GM18526 (cell line): ENCODE results near the gene PAPOLG.

Experiments
- POLR2A ChIP-seq: IDR thresholded peaks from 3 replicates; pipeline ENCODE4 v1.6.1; 2011; ENCODE audit not compliant: insufficient read length; ENCODE audit errors: extremely low read depth

The PAPOLG gene

DNA sequence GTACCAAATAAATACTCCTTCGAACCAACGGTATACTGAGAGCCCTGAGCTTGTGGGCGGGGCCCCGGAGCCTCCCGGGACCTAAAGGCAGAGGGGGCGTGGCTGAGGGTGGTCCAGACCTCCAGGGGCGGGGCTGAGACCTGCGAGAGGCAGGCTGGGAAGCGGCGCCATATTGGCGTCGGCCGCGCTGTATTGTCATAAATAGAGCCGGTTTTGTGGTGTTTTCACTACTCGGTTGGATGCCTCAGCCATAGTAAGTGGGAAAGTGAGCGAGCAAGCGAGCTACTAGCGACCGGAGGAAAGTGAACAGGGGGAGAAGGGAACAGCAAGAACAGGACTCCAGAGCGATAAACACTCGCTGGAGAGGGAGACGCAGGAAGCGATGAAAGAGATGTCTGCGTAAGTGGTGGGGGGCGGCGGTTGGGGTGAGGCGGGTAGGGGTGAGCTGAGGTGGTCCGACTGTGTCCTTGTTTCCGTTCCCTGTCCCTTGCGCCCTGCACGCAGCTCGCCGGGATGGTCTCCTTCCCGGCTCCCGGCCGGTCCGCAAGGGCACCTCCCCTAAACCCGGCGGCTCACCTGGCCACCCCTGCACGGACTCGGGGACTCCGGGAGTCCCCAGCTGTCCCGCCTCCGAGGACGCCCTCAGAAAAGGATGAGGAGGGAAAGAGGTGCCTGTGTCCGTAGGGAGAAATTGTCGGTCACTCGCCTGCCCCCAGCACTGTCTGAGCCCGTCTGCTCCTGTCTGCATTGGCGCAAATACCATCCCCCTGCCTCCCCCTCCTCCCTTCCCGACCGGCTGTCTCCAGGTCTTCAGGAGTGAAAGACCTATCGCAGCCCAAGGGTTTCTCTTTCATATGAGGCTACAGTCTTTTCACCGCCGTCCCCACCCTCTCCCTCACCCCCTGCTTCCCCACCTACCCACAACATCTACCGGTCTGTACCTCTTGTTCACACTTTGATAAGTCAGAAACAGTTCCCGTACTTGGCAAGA, at the start of gene PAPOLG:
TSS of gene PAPOLG (plus strand) at position 172 of the 991 bp plus-strand sequence. CDS start at position 383, 211 bp downstream.
- peak; percentile 77 for TF ChIP-seq POLR2A

DNA sequence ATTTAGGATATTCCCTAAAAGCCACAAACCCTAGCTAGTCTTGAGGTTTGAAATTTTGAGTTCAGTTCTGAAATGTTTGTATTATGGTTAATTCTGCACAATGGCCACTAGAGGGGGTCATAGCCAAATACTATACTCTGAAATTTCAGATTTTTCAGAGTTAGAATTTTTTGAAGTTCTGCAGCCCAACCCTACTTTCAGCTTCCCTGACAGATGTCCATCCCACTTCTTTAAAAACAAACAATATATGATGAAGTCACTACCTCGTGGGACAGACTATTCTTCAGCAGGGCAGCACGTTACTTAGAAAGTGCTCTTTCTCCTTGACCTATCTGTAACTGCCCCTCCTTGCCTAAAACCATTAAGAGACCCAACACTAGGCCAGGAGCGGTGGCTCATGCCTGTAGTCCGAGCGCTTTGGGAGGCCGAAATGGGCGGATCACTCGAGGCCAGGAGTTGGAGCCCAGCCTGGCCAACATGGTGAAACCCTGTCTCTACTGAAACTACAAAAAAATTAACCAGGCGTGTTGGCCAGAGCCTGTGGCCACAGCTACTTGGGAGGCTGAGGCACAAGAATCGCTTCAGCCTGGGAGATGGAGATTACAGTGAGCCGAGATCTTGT, 48.2 kb upstream of the PAPOLG start:
- no peak for TF ChIP-seq POLR2A

DNA sequence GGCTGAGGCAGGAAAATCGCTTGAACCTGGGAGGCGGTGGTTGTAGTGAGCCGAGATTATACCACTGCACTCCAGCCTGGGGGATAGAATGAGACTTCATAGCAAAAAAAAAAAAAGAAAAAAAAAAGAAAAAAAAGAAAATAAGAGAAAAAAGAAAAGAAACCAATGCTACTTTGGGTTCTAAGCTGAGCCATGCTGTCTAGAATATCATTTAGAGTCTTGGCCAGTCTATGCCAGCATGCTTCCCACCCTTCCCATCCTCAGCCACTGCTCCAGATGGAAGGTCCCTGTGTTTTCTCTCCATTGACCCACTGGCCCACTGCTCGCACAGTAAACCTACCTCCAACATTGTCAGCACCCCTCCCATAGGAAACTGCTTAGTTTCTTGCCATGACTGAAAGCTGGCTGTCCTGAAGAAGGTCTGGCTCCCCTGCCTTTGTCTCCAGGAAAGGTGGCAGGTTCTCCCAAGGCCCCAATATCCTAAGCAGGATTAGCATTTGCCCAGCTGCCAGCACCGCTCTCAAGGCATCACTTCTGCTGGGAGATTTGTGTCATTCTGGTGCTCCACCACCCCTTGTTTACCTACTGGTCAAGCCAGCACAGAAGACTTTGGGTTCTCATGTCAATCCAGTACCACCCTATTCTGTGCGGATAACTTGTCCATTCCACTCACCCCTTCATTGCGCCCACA, 47.3 kb upstream of the PAPOLG start:
- no peak for TF ChIP-seq POLR2A

DNA sequence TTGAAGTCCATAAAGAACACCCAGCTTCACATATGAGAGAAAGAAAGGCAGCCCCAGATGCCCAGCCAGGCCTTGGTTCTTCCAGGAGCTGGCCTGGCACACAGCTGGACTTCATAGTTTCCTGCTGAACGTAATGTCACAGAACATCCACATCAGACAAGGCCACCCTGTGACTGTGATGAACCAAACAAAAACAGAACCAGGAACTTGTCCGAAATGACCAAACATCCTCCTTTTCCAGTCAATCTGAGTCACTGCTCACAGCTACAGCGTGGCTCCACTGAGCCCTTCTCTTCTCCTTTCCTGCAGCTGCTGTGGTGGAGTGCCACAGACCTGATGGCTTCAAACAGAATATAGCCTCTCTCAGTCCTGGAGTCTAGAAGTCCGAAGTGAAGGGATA, 45.4 kb upstream of the PAPOLG start:
- TF ChIP-seq POLR2A = no peak

DNA sequence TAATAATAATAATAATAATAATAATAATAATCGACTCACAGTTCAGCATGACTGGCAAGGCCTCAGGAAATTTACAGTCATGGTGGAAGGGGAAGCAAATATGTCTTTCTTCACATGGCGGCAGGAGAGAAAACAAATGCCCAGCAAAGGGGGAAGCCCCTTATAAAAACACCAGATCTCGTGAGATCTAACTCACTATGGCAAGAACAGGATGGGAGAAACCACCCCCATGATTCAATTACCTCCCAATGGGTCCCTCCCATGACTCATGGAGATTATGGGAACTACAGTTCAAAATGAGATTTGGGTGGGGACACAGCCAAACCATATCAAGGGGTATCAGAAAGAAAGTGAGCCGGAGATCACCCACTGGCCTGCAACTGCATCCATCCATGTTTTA, 40.5 kb upstream of the PAPOLG start:
- no peak for TF ChIP-seq POLR2A

DNA sequence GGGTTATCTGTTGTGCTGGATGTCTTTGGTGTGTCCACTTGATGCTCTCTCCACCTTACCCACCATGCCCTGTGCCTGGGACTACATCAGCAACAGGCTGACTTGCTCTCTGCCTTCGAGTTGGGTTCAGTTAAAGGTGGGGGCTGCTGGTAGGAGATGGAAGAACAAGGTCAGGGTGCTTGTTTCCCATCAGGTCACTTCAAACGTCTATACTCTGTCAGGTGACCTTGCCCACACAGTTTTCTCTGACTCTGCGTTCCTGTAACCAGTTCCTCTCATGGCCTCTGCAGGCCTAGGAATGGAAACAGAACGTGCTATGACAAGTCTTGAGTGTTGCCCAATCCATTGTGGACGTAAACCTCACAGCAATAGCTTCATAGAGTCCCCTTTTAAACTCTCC, 38.4 kb upstream of the PAPOLG start:
- no peak for TF ChIP-seq POLR2A

DNA sequence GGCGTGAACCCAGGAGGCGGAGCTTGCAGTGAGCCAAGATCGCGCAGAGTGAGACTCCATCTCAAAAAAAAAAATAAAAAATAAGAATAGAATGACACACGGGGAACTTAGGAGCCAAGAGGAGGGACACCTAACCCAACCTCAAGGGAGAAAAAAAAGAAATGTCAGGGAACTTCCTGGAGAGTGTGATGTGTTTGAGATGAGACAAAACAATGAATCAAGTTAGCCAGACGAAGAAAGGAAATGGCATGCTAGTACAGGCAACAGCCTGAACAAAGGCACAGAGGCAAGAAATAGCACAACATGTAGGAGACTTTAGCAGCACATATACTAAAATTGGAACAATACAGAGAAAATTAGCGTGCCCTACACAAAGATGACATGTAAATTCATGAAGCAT, 36.7 kb upstream of the PAPOLG start:
- TF ChIP-seq POLR2A = no peak

DNA sequence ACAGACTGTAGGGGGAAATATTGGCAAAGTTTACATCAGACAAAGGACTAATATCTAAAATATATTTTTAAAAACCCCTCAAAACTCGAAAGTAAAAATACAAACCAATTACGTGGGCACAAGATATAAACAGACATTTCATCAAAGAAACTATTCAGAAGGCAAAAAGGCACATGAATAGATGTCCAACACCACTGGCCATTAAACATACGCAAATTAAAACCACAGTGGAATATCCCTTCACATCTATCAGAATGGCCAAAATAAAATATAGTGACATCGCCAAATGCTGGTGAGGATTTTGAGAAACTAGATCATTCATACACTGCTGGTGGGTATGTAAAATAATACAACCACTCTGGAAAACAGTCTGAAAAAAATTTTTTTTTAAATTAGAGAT, 30.6 kb upstream of the PAPOLG start:
- no peak for TF ChIP-seq POLR2A

DNA sequence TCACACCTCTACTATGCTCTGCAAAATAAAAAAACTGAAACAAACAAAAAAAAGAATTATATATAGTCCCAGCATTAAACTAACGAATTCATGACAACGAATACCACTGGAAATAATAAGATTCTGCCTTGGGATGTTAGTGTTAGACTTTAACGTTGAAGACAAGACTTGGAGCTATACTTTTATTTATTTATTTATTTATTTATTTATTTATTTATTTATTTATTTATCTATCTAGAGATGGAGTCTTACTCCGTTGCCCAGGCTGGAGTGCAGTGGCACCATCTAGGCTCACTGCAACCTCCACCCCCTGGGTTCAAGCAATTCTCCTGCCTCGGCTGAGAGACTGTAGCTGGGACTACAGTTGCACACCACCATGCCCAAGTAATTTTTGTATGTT, 27.2 kb upstream of the PAPOLG start:
- TF ChIP-seq POLR2A = no peak

DNA sequence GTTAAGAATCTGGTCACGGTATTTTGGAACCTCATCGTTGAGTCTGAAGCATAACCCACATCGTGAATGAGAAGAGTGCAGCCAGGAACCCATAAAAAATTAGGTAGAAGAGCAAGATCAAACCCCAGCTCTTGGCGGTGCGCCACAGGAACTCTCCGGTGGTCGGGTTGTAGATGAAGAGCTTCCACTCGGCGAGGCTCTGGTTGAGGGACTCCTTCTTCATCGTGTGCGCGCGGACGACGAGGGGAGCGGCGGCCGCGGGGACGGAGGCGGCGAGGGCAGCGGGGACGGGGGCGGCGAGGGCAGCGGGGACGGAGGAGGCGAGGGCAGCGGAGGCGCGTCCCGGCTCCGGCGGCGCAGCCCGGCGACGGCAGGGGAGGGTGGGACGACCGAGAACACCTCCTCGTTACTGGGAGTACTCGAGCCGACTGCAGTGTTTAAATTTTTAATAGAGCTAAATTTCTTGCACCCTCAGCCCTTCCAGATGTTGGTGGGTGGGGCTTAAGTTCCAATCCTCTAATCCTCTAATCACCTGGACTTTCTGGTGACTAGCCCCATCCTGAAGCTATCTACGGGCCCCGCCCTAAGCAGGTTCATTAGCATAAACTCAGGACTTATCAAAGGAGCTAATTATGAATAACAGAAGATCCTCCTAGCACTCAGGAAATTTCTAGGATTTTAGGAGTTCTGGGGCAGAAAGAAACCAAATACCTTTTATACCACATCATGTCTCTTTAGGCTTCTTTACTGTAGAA, 20.4 kb upstream of the PAPOLG start:
- no peak for TF ChIP-seq POLR2A

DNA sequence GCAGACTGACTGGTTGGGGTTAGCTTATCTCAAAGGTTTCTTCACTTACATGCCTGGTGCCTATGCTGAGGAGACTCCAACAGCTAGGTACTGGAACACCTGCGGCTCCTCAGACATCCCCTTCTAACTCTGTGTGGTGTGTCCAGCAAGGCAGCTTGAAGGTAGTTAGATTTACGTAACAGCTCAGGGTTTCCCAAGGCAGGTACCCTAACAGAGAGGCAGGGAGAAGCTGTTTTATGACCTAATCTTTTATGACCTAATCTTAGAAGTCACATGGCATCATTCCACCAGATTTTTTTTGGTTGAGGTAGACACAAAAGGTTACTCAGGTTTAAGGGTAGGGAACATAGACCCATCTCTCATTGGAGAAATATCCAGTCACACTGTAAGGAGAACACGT, 17.4 kb upstream of the PAPOLG start:
- no peak for TF ChIP-seq POLR2A

DNA sequence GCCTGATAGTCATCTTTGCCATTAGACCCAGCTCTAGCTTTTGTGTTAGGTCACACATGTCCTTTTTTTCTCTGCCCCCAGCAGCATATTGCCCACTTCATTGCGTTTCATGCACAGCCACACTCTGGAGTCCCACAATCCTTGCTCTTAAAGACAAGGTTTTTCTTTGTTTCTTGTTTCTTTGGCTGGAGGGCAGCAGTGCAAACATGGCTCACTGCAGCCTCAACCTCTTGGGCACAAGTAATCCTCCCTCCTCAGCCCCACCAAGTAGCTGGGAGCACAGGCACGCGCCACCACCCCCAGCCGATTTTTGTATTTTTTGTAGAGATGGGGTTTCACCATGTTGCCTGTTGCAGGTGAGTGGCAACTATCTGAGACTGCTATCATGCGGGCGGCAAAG, 16.9 kb upstream of the PAPOLG start:
- TF ChIP-seq POLR2A = no peak

DNA sequence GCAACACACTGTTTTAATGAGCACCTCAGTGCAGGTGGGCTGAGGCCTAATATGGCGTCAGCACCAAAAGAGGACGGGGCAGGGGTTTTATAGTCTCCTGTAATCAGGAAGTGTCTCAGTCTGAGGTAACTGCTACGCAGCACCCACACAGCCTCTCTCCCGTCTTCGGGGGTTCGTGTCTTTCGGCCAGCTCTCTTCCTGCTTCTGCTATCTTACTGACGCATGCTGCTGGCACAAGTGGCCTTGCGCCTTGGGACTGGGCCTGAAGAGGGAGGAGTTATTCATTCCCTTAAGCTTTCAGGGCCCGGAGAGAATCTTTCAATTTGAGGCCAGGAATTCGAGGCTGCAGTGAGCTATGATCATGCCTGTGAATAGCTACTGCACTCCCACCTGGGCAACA, 14.5 kb upstream of the PAPOLG start:
- TF ChIP-seq POLR2A = no peak

DNA sequence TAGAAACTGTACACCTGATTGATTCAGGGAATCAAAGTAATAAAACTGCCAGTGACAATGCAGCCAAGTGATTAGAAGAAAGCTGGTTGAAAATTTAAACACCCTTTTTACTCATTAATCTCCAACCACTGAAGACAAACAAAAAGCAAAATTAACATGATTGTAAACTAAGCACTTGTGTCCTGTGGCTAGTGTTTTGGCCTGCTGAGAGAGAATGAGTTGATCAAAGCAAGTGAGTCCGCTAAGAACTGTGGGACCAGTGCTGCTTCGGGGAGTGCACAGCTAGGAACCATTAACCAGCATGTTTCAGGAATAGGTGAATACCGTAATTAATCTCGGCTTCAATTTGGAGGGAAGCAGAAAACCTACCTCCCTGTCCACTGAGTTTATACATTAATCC, 13.6 kb upstream of the PAPOLG start:
- TF ChIP-seq POLR2A = no peak

DNA sequence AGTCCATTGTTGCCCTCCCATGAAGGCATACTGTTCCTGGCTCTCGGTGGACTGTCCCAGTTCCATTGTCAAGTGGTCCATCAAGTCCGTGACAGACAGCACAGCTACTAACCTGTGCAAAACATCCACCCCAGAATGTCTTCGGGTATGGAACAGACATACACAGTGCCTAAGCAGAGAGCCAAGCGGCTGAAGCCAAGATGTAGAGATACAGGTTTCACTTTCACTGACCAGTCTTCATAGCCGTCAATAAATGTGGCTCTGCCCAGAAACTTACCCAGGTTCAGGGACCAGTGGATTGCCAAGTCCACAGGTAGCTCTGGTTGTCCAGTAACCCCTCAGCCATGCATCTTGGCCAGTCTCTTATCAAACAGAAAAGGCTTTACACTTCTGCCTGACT, 10.7 kb upstream of the PAPOLG start:
- no peak for TF ChIP-seq POLR2A
